Muscle of leg (tissue), 16 donors: ENCODE results near the gene PCDHAC2. TPM values are rescaled to one million over a fixed set of nuclear protein-coding genes. Genes with fewer than 3 reads are reported as not detected.

Experiments used
- DNase-seq: peaks from one replicate; pipeline ENCODE4 v3.0.0; 2013
- H3K27ac ChIP-seq: one replicate; pipeline ENCODE4 v1.5.1; 2013; ENCODE audit warnings: mild to moderate bottlenecking, low read length, control low read depth
- H3K27me3 ChIP-seq: one replicate; pipeline ENCODE4 v1.6.1; 2013; ENCODE audit warnings: low read length; ENCODE audit not compliant: control insufficient read depth, insufficient read depth
- H3K36me3 ChIP-seq: one replicate; pipeline ENCODE4 v1.6.1; 2013; ENCODE audit warnings: low read length; ENCODE audit not compliant: control insufficient read depth, insufficient read depth
- H3K4me1 ChIP-seq: one replicate; pipeline ENCODE4 v1.6.1; 2013; ENCODE audit warnings: low read length; ENCODE audit not compliant: control insufficient read depth, insufficient read depth
- H3K4me3 ChIP-seq: one replicate; pipeline ENCODE4 v1.5.1; 2013; ENCODE audit warnings: low read length, control low read depth
- H3K9me3 ChIP-seq: replicated peaks from 2 replicates; pipeline ENCODE4 v1.6.1; 2013; ENCODE audit warnings: low read depth, low read length; ENCODE audit not compliant: control insufficient read depth
- WGBS: methylation state at CpG from one replicate; pipeline ENCODE4 v1.1.5; 2013; ENCODE audit warnings: missing lambda C conversion rate; ENCODE audit not compliant: insufficient coverage; 5-methylcytosine and 5-hydroxymethylcytosine counted together
- long read RNA-seq, 11 donors: transcript quantifications; one replicate each; lab custom pipeline, GENCODE V29; 2026
- polyA plus RNA-seq, 8 donors: library from polyadenylated mRNA; unstranded; fragments of 120-200 nt; gene quantifications; one replicate each; pipeline versions ENCODE4 v1.2.1 to v1.2.3, GENCODE V29; 2013; ENCODE audit warnings: inconsistent platforms in 1 of 8, low replicate concordance in 1 of 8; ENCODE audit not compliant: insufficient read length in 8 of 8, insufficient read depth in 1 of 8
- total RNA-seq: library from RNA; stranded (reverse); fragments of 120-200 nt; gene quantifications from one replicate; pipeline ENCODE4 v1.2.4, GENCODE V29; 2013

Gene PCDHAC2
- 1.9 TPM for total RNA-seq
- 1 to 10 TPM in 6 of 8 donors, under 1 TPM in 2; 0.83 to 3.9 (median 2.0) TPM for polyA plus RNA-seq
- long read RNA-seq, donor 1 = 0 reads
- long read RNA-seq, donor 2 = 0 reads
- long read RNA-seq, donor 3, partial matches to known transcripts = 0 of 1 reads
- long read RNA-seq, donor 3, other reads (novel, unspliced or antisense) = 0 of 1 reads
- long read RNA-seq, donor 4, partial matches to known transcripts = 0 of 2 reads
- long read RNA-seq, donor 4, other reads (novel, unspliced or antisense) = 0 of 2 reads
- long read RNA-seq, donor 5, full-length matches to known transcripts = 6 of 6 reads
- long read RNA-seq, donor 5, partial matches to known transcripts = 0 of 6 reads
- long read RNA-seq, donor 5, other reads (novel, unspliced or antisense) = 0 of 6 reads
- long read RNA-seq, donor 6, full-length matches to known transcripts = 2 of 2 reads
- long read RNA-seq, donor 6, partial matches to known transcripts = 0 of 2 reads
- long read RNA-seq, donor 6, other reads (novel, unspliced or antisense) = 0 of 2 reads
- long read RNA-seq, donor 7 = 0 reads
- long read RNA-seq, donor 8 = 0 reads
- long read RNA-seq, donor 9 = 0 reads
- long read RNA-seq, donor 10 = 0 reads
- long read RNA-seq, donor 11, full-length matches to known transcripts = 2 of 2 reads
- long read RNA-seq, donor 11, partial matches to known transcripts = 0 of 2 reads
- long read RNA-seq, donor 11, other reads (novel, unspliced or antisense) = 0 of 2 reads

DNA sequence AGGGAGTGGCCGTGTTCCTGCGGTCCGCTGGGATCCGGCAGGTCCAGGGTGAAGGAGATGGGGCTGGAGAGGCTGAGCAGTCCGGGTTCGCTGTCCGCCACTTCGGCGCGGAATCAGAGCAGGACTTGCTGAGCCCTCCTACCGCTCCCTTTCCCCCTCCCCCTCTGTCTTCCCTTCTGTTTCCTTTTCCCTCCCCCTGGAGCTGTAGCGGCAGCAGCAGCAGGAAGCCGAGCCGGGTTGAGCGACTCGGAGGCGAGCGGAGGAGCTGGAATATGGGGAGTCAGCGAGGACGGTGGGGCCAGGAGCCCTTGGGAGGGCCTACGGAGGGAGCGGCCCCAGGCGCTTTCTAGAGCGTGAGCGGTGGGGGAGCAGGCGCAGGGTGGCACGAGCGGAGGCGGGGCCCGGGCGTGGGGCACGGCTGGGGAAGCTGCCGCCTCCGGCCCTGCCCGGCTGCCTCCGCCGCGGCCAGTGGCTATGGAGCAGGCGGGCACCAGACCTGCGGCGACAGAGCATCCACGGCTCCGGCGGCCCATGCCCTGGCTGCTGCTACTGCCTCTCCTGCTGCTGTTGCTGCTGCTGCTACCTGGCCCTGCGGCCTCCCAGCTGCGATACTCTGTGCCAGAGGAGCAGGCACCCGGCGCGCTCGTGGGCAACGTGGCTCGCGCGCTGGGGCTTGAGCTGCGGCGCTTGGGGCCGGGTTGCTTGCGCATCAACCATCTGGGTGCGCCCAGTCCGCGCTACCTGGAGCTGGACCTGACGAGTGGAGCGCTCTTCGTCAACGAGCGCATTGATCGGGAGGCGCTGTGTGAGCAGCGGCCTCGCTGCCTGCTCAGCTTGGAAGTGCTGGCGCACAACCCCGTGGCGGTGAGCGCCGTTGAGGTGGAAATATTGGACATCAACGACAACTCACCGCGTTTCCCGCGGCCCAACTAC lies at the start of gene PCDHAC2:
TSS of gene PCDHAC2 (plus strand) at position 184 of the 933 bp plus-strand sequence. CDS start at position 475, 291 bp downstream.
- peak; percentile 81 for DNase-seq
- H3K4me1 ChIP-seq = peaks cover 11% of the 10 kb centered on the region
- peaks cover 27% of the 10 kb centered on the region for H3K27me3 ChIP-seq
- H3K9me3 ChIP-seq = no peaks in the 10 kb centered on the region
- peak within 1 kb of the TSS; percentile 57 for H3K4me3 ChIP-seq
- no peak within 1 kb of the TSS for H3K27ac ChIP-seq
- no peaks in the 10 kb centered on the region for H3K36me3 ChIP-seq
- under 1% methylated on average over 76 of the region's 80 CpGs for WGBS

- peaks cover 36% of the 10 kb centered on the region for H3K27me3 ChIP-seq
- no peaks in the 10 kb centered on the region for H3K36me3 ChIP-seq
- no CpG with 5 or more reads among the region's 4 CpGs for WGBS
- H3K9me3 ChIP-seq = no peaks in the 10 kb centered on the region
- no peak for DNase-seq
- H3K4me1 ChIP-seq = peaks cover 15% of the 10 kb centered on the region
- no peak overlapping the region for H3K4me3 ChIP-seq
- H3K27ac ChIP-seq = no peak overlapping the region
These were observed 42.7 kb upstream of the PCDHAC2 start for GRCh38 chr5:140923601-140924000.

DNA sequence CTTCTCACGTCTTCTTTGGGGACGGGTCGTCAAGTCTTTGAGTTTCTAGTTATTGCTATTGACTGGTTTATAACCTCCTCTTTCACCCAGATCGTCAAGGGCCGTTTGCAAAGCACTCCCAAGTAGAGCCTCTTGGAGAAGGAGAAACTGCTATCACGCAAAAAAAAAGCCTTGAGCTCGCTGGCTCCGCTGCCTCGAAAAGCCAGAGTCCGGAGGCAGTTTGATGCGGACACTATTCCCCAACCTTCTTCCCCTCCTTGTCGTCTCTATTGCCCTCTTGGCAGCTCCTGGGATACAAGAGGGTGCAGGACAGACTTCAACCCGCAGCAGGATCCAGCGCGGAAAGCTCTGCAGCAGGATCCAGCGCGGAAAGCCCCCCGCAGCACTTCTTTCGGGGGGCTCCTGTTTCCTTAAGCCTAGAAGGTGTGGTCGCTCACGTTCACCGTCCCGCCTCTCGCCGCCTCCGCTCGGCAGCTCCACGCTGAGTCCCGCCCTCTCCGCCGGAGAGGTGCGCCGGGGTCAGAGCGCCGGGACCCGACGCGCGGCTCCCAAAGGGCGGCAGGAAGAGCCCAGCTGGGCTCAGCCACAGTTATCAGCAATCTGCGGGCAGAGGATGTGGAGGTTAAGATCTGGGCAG lies 40.4 kb upstream of the PCDHAC2 start, which contains the start of gene PCDHAC1:
TSS of gene PCDHAC1 (plus strand) at position 494 of the 637 bp plus-strand sequence. CDS start 594 bp downstream, outside the sequence.
- Histone ChIP-seq H3K4me3 (peak within 1 kb of the TSS; percentile 34), H3K27me3 (peaks cover 43% of the 10 kb centered on the region), H3K4me1 (peaks cover 15% of the 10 kb centered on the region), H3K36me3 (no peaks in the 10 kb centered on the region), H3K9me3 (no peaks in the 10 kb centered on the region), H3K27ac (no peak within 1 kb of the TSS)
- peak; percentile 1 for DNase-seq
- WGBS = under 1% methylated on average over 37 of the region's 41 CpGs

DNA sequence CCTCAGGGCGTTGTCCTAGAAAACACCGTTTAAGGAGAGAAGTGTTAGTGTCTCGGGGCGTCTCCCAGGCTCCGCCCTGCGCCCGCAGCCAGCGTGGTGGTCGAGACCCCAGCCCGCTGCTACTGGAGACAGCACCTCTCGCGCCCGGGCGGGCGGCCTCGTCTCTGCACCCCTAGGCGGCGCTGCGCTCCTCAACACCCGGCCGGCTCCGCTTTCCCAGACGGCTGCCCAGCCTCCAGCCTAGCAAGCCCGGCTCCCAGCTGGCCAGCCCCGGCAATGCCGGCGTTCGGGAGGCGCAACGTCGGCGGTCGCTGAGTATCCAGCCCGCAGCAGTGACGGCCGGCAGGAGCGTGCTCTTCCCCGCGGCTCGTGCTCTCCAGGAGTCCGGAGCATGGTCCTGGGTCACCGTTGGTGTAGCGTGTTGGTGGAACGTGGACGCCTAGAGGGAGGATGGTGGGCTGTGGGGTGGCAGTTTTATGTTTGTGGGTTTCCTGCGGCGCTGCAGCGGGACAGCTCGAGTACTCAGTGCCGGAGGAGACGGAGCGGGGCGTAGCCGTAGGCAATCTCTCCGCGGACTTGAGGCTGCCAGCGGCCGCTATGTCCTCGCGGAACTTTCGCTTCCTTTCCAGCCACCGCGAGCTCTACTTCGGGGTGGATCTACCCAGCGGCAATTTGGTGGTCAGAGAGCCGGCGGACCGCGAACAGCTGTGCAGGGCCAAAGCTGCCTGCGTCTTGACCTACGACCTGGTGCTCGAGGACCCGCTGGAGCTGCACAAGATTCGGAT lies 39.6 kb upstream of the PCDHAC2 start:
- Histone ChIP-seq H3K9me3 (no peaks in the 10 kb centered on the region), H3K27ac (no peak overlapping the region), H3K4me3 (peak overlapping the region; percentile 34), H3K36me3 (no peaks in the 10 kb centered on the region), H3K4me1 (peaks cover 15% of the 10 kb centered on the region), H3K27me3 (peaks cover 43% of the 10 kb centered on the region)
- under 1% methylated on average over 70 of the region's 74 CpGs for WGBS
- DNase-seq = peak; percentile 79

DNA sequence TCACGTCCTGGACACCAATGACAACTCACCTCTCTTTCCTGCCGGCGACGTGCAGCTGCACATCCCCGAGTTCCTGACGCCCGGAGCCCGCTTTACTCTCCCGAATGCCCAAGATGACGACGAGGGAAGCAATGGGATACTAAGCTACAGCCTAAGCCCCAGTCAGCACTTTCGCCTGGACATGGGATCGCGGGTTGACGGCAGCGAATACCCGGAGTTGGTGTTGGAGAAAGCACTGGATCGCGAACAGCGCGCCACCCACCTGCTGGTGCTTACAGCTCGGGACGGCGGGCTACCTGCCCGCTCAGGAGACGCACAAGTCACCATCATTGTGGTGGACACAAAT lies 39.1 kb upstream of the PCDHAC2 start:
- no peaks in the 10 kb centered on the region for H3K36me3 ChIP-seq
- no peaks in the 10 kb centered on the region for H3K9me3 ChIP-seq
- peaks cover 15% of the 10 kb centered on the region for H3K4me1 ChIP-seq
- WGBS = 6% methylated on average over 26 of the region's 26 CpGs
- H3K27me3 ChIP-seq = peaks cover 43% of the 10 kb centered on the region
- peak; percentile 2 for DNase-seq
- peak overlapping the region; percentile 34 for H3K4me3 ChIP-seq
- H3K27ac ChIP-seq = no peak overlapping the region

DNA sequence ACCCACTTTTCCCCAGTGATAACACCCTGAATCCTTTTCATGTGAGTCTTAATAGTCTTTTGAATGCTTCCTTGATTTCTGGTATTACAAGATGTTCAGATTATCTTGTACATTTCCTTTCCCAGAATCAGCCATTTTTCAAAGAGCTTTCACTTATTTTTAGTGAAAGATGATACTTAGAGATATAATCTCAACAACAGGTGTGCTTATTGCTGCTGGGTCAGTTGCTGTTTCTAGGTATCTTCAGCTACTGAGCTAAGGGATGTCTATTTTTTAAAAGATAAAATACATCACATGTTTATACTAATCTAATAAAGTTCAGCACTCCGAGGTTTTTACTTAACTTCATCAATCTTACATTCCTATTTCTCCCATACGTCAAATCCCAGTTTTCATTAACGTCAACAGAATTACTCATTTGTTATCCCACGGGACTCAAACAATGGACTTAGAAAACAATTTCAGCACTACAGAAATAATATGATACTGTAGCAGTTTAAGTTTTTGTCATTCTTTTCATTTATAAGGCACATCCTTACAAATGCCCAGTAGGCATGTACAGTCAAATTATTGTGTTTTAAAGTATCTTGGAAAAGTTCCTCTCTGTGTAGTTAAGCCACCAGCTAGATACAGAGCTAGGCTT lies 31.2 kb upstream of the PCDHAC2 start:
- WGBS = 67% methylated on average over 1 of the region's 4 CpGs
- no peaks in the 10 kb centered on the region for H3K9me3 ChIP-seq

GRCh38 chr5:140946578-140946977 lies 19.7 kb upstream of the PCDHAC2 start:
- Histone ChIP-seq H3K9me3 (no peaks in the 10 kb centered on the region), H3K4me3 (no peak overlapping the region), H3K36me3 (no peaks in the 10 kb centered on the region), H3K4me1 (no peaks in the 10 kb centered on the region), H3K27me3 (no peaks in the 10 kb centered on the region), H3K27ac (no peak overlapping the region)
- 100% methylated on average over 1 of the region's 2 CpGs for WGBS
- DNase-seq = no peak

More for the DNA sequence above, 31.2 kb upstream of the PCDHAC2 start:
- no peak for DNase-seq
- H3K27me3 ChIP-seq = peaks cover 2% of the 10 kb centered on the region
- no peak overlapping the region for H3K27ac ChIP-seq
- H3K4me3 ChIP-seq = no peak overlapping the region
- H3K36me3 ChIP-seq = no peaks in the 10 kb centered on the region
- H3K4me1 ChIP-seq = no peaks in the 10 kb centered on the region

- no peak for DNase-seq
- 80% methylated on average over 5 of the region's 6 CpGs for WGBS
- H3K9me3 ChIP-seq = no peaks in the 10 kb centered on the region
- H3K36me3 ChIP-seq = no peaks in the 10 kb centered on the region
- H3K4me1 ChIP-seq = no peaks in the 10 kb centered on the region
- H3K4me3 ChIP-seq = no peak overlapping the region
- H3K27ac ChIP-seq = no peak overlapping the region
- no peaks in the 10 kb centered on the region for H3K27me3 ChIP-seq
These were observed 14.6 kb upstream of the PCDHAC2 start for GRCh38 chr5:140951636-140952035.
